Measurements from ENCODE around the gene NR2F2.
"Not testable (repeated sequence)": the region's sequence is repeated elsewhere in the genome, so short reads cannot be mapped to it uniquely, and the experiment has no call there.

NR2F2 gene

DNA sequence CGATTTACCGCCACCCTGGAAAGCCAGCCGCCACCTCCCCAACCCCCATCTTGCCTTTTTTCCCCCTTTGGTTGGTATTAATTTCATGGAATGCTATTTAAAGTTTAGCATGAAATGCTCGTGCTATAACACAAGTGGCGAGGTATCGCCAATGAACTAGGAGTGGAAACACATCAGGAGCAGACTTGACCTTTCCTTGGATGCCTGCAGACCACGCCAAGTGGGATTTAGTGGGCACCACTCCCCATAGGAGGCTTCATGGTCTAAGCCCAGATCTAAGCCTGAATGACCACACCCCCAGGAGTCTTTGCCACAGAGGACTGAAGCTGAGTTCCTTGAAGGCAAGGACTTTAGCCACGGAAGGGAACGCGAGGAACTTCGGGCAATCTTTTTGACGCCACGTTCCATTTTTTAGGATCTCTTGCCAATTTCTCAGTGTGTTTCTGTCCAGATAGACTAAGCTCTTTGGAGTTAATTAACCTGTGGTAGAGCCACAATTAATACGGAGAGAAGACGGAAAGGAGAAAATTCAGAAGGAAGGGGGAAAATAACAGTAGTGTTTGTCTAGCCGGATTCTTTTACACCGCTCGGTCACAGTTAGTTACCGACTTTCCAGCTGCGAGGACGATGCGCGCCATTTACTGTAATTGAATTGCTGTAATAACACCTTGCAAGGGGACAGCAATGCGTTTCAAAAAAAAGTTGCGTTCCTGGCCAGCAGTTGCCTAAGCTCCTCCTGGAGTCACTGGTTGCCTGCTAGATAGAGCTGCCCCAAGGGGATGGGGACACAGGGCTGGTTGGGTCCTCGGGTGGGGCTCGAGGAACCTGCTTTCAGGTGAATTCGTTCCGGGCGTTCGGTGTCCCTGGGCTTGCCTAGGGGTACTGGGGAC, 37.1 kb downstream of the NR2F2 start:
- no peak for DNase-seq (ENCODE audit: low read depth in 2 of 2)

DNA sequence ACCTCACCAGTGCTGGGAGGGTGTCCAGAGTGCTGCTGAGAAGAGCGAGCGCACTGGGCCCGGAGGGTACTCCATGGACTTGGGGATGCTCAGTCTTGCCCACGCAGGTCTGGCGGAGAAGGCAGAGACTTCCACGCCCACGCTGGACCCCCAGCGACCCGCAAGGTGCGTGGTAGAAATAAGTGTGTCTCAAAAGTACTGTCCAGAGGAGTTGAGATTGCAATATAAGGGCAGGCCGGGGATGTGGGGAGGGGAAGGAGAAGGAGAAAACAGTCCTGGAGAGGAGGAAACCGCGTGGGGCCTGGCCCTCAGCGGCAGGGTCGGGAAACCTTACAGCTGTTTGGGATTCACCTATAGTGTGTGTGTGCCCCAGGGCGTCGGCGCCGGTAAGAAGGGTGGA, 38.9 kb downstream of the NR2F2 start:
- DNase-seq (ENCODE audit: low read depth in 2 of 2) = no peak

DNA sequence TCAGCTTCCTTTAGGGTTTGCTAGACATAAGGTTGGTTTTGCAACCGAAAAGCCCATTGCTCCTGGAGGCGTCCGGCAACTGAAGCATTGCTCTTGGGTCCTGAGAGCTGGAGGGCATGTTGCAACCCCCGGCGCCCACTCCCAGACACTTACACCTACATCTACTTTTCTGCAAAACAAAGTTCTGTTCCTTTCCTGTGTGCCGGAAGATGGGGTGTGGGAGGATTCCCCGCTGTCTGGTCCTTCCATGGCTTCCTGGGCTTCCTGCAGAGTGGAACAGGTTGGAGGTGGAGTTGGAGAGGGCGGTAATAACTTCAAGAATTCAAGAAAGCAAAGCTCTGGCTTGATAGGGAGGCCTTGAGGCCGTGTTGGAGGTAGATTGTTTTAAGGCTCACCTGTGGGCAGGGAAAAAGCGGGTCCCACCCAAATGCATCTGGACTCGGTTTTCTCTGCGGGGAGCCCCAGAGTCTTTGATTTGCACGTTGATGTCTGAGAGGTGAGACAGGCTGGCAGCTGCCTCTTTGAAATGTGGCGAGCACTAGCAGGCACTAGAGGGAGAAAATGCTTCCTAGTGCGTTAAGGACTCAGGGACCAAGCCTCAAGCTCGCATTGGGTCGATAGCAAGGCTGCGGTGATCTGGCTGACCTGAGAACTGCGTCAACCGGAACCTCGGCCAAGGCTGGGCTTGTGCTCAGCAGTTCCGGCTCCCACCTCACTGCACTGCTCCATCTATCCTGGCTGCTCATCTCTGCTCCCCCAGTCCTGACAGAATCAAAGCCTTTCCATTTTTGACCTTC, 39.5 kb downstream of the NR2F2 start:
- no peak for DNase-seq (ENCODE audit: low read depth in 2 of 2)

DNA sequence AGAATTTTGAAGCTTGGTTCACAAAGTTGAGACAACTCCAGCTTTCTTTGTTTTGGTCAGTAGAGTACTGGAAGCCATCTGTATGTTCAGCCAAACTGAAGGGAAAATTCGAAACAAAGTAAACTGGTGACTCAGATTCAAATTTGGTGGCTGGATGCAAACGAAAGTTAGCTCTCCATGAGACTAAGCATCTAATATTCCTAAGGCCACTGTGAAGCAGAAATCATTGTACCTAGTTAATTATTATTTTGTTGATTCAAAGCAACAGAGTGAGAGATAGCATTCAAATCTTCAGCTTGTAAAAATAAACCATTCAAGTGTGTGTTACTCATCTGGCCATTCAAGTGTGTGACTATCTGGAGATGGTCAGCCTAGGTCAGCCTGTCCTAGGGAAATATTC, 42.1 kb downstream of the NR2F2 start:
- DNase-seq (ENCODE audit: low read depth in 2 of 2) = no peak

DNA sequence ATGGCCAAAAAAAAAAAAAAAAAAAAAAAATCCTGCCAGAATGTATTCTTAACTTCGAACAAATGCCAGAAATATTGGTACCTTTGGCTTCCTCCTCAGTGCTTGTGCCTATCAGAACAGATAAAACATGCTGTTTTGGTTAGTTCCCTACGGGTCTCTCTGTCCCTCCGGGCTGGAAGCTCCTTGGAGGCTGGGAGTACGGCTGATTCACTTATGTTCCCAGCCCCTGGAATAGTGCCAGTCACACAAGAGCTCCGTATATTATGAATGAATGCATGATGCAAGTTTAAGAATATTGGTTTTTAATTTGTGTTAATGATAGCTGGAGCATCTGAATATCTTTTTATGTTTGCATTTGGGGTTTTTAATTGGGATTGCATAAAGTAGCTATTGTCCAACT, 44.0 kb downstream of the NR2F2 start:
- no peak for DNase-seq (ENCODE audit: low read depth in 2 of 2)

DNA sequence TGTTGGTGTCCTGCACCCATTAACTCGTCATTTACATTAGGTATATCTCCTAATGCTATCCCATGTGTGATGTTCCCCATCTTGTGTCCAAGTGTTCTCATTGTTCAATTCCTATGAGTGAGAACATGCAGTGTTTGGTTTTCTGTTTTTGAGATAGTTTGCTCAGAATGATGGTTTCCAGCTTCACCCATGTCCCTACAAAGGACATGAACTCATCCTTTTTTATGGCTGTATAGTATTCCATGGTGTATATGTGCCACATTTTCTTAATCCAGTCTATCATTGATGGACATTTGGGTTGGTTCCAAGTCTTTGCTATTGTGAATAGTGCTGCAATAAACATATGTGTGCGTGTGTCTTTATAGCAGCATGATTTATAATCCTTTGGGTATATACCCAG, 49.1 kb downstream of the NR2F2 start:
- not testable (repeated sequence) for DNase-seq (ENCODE audit: low read depth in 2 of 2)

DNA sequence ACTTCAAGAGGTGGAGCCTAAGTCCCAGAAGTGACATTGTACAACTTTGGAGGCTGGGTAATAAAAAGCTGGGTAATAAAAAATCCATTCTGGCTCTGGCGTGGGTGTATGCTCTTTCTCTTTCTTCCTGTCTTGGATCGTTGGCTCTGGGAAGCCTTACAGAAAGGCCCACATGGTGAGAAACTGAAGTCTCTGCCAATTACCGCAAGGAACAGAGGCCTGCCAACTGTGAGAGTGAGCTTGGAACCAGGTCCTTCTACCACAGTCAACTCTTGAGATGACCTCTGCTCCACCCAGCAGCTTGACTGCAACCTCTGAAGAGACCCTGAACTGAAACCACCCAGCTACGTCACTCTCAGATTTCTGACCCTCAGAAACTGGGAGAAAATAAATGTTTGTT, 51.0 kb downstream of the NR2F2 start:
- DNase-seq (ENCODE audit: low read depth in 2 of 2) = no peak

DNA sequence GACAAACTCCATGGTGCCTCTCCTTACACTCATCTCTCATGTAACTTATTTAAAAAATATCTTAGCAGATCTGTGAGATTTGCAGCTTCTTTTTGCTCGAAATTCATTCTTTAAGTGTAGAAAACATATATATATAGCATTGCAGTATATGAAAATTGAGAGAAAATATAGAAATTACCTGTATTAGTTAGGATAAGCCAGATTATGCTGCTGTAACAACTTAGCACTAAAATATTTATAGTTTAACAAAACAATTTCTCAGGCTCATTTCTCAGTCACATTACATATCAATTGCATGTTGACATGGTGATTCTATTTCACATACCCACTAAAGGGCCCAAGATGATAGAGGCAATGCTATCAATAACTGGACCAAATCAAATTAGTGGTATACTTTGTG, 54.7 kb downstream of the NR2F2 start:
- no peak for DNase-seq (ENCODE audit: low read depth in 2 of 2)

DNA sequence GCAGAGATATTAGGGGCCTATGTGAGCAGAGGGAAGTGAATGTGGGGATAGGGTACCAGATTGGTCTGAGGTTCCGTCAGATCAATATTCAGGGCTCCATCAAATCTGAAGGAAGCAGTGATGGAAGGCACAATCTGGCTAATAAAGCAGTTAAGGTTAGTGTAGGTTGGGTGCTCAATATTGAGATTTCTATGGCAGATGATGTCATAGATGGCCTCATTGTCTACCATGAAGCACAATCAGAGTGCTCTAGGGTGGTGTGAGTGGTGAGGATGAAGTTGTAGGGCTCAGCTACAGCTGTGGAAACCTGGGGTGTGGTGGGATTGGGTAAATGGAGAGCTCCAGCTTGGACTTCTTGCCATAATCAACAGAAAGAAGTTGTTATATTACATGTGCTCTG, 58.2 kb downstream of the NR2F2 start:
- no peak for DNase-seq (ENCODE audit: low read depth in 2 of 2)

Measured in stimulated activated CD8-positive, alpha-beta memory T cell treated with anti-CD3 and anti-CD28 coated beads, Interleukin-2, amount 100 ng/mL, for 1 hour (primary cell).